ENCODE results near the gene DOK6.
"Not testable (repeated sequence)": the region's sequence is repeated elsewhere in the genome, so short reads cannot be mapped to it uniquely, and the experiment has no call there.

GRCh38 chr18:69879051-69879450 lies 478.4 kb downstream of the DOK6 start:
- TF ChIP-seq FOXP2 (optimal IDR thresholded peaks at IDR 0.05; ENCODE audit: control extremely low read depth, extremely low read length, insufficient read depth); EZH2 (IDR thresholded peaks at IDR 0.05): not testable (repeated sequence)
